Activated T-helper 1 cell treated with anti-CD3 and anti-CD28 coated beads, Interleukin-12 subunit alpha, Interleukin-12 subunit beta, Interleukin-2, Interleukin-4 antibody, amounts not matched to agents 30 ng/mL and 10 ng/mL and 1 ng/mL, durations not matched to agents 14 hours and 24 hours and 36 hours (primary cell): ENCODE data around the gene CYP2D6. TPM values are rescaled to one million over a fixed set of nuclear protein-coding genes. Genes with fewer than 3 reads are reported as not detected.
A peak's percentile ranks its signal among the peaks of the same experiment; 100 is the strongest.
"Not testable (repeated sequence)": the region's sequence is repeated elsewhere in the genome, so short reads cannot be mapped to it uniquely, and the experiment has no call there.

Experiments
- DNase-seq: peaks from one replicate; pipeline ENCODE4 v3.0.0; 2021; ENCODE audit warnings: low spot score
- H3K27ac Mint-ChIP-seq: one replicate; pipeline ENCODE4 v1.8.0; 2021; ENCODE audit warnings: mild to moderate bottlenecking, mixed read lengths
- H3K27me3 Mint-ChIP-seq: one replicate; pipeline ENCODE4 v1.8.0; 2022; ENCODE audit warnings: mild to moderate bottlenecking, moderate library complexity, mixed read lengths; ENCODE audit not compliant: insufficient read depth
- H3K36me3 Mint-ChIP-seq: one replicate; pipeline ENCODE4 v1.8.0; 2021; ENCODE audit warnings: low read depth, mixed read lengths
- H3K4me1 Mint-ChIP-seq: one replicate; pipeline ENCODE4 v1.8.0; 2021; ENCODE audit warnings: low read depth, mixed read lengths
- H3K4me3 Mint-ChIP-seq: one replicate; pipeline ENCODE4 v1.8.0; 2021; ENCODE audit warnings: mild to moderate bottlenecking, moderate library complexity, mixed read lengths
- H3K9me3 Mint-ChIP-seq: one replicate; pipeline ENCODE4 v1.8.0; 2021; ENCODE audit warnings: mixed read lengths
- intact Hi-C: fragments of 100-400 bp; cut with micrococcal nuclease; formaldehyde crosslinking; loops from one replicate; pipeline ENCODE4 v1.15.1; 2024
- total RNA-seq: library from RNA; stranded (reverse); gene quantifications from 2 replicates; pipeline ENCODE4 v1.2.3, GENCODE V29; 2022

The CYP2D6 gene
- total RNA-seq, 1 donor from 2014 or later, result 4.6 TPM

DNA sequence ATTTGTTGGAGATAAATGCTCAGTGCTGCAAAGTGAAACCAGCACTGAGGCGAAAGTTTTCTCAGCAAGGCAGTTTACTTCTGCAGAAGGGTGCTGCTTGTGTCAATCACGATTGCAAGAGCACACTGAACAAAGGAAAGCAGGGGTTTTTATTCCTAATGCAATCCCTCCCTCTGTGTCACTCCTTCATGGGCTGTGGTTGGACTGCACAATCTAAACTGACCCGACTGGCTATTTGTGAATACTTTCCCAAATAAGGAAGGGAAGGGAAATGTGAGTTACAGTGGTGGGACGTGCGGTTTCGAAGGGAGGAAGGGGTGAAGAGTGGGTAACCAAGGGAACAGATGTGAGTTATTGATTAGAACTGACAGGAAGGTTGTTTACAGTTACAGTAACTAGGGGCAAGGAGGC lies 15.2 kb downstream of the CYP2D6 start:
- Mint-ChIP-seq H3K4me1 (peaks cover 25% of the 10 kb centered on the region), H3K9me3 (peaks cover 28% of the 10 kb centered on the region)
- intact Hi-C loops, DNase-seq, H3K27ac Mint-ChIP-seq, H3K4me3 Mint-ChIP-seq, H3K27me3 Mint-ChIP-seq, H3K36me3 Mint-ChIP-seq: not testable (repeated sequence)

DNA sequence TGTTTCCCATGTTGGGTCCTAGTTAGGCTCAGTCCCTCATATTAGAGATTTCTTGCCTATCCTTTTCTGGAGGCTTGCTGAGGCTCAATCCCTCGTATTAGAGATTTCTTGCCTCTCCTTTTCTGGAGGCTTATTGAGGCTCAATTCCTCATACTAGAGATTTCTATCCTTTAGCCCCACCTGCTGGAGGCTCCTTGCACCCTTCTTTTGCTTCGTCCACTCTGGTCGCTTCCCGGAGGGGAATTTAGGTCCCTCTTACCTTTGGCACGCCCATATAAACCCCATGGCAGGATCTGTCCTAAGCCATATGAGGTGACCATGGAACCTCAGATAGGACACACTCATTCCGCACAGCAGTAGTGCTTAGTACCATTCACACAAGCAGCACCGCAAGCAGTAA lies 15.9 kb downstream of the CYP2D6 start:
- H3K27ac Mint-ChIP-seq, result no peak overlapping the region
- peaks cover 28% of the 10 kb centered on the region for H3K9me3 Mint-ChIP-seq
- peaks cover 6% of the 10 kb centered on the region for H3K36me3 Mint-ChIP-seq
- no peak for DNase-seq
- peaks cover 3% of the 10 kb centered on the region for H3K27me3 Mint-ChIP-seq
- no peak overlapping the region for H3K4me3 Mint-ChIP-seq
- intact Hi-C loops, result no loop called here
- H3K4me1 Mint-ChIP-seq, result peaks cover 18% of the 10 kb centered on the region

DNA sequence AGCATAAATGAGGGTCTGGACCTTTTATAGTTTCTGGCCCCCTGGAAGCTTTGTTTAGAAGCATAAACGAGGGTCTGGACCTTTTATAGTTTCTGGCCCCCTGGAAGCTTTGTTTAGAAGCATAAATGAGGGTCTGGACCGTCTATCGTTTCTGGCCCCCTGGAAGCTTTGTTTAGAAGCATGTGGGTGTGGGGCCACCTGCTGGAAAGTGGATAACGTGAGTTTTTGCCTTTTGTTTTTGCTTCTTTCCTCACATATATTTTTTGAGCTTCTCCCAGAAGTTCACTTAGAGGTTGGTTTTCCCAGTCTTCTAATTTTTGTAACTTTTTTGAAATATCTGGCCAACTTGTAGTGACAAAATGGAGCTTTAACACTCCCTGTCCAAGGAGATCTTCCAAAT lies 17.8 kb downstream of the CYP2D6 start:
- H3K4me1 Mint-ChIP-seq, H3K4me3 Mint-ChIP-seq, H3K27ac Mint-ChIP-seq, H3K27me3 Mint-ChIP-seq, DNase-seq, intact Hi-C loops, H3K36me3 Mint-ChIP-seq: not testable (repeated sequence)
- peaks cover 28% of the 10 kb centered on the region for H3K9me3 Mint-ChIP-seq

DNA sequence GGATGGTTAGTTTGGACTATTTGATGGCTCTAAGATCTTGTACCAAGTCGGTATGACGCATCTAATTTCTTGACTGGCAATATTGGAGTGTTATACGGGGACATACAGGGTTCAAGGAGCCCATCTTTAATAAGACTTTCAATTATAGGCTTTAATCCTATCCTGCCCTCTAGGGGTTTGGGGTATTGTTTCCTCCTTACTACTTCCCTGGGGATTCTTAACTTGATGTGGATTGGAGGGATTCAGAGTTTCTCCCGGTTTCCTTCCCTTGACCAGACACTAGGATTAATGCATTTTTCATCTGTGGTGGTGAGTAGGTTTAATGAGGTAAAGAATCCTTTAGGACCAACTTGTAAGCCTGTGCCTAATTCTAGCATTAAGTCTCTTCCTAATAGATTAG lies 18.8 kb downstream of the CYP2D6 start:
- H3K27me3 Mint-ChIP-seq, result peaks cover 4% of the 10 kb centered on the region
- intact Hi-C loops, result no loop called here
- no peak overlapping the region for H3K27ac Mint-ChIP-seq
- peaks cover 26% of the 10 kb centered on the region for H3K9me3 Mint-ChIP-seq
- no peak overlapping the region for H3K4me3 Mint-ChIP-seq
- no peak for DNase-seq
- H3K4me1 Mint-ChIP-seq, result no peaks in the 10 kb centered on the region
- H3K36me3 Mint-ChIP-seq, result peaks cover 7% of the 10 kb centered on the region

DNA sequence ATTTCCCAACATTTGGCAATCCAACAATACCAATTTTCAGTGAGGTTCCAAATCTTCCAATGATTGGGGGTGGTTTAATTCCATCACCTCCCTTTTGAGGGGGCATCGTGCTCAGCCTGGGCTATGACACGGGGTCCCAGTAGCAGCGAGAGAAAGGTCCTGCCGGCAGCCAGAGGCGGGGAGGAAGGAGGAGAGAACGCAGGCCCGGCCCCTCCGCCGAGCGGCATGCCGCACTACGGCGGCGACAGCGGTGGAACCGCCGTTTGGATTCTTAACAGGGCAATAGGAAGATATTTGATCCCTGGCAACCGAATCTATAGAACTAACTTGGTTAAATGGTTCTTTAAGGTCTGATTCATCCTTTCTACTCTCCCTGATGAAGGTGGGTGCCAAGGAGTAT lies 21.8 kb downstream of the CYP2D6 start:
- Mint-ChIP-seq H3K36me3 (peaks cover 9% of the 10 kb centered on the region), H3K4me1 (no peaks in the 10 kb centered on the region), H3K9me3 (peaks cover 19% of the 10 kb centered on the region), H3K27me3 (peaks cover 4% of the 10 kb centered on the region), H3K27ac (no peak overlapping the region), H3K4me3 (no peak overlapping the region)
- intact Hi-C loops, result no loop called here
- DNase-seq, result no peak

DNA sequence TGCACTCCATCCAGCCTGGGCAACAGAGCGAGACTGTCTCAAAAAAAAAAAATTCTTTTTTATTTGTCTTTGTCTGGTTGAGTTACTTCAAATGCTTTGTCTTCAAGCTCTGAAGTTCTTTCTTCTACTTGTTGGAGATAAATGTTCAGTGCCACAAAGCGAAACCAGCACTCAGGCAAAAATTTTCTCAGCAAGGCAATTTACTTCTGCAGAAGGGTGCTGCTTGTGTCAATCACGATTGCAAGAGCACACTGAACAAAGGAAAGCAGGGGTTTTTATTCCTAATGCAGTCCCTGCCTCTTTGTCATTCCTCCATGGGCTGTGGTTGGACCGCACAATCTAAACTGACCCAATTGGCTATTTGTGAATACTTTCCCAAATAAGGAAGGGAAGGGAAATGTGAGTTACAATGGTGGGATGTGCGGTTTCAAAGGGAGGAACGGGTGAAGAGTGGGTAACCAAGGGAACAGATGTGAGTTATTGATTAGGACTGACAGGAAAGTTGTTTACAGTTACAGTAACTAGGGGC lies 26.2 kb downstream of the CYP2D6 start:
- H3K27me3 Mint-ChIP-seq, H3K4me1 Mint-ChIP-seq, intact Hi-C loops, H3K4me3 Mint-ChIP-seq, DNase-seq, H3K27ac Mint-ChIP-seq: not testable (repeated sequence)
- H3K36me3 Mint-ChIP-seq, result peaks cover 21% of the 10 kb centered on the region
- H3K9me3 Mint-ChIP-seq, result peaks cover 37% of the 10 kb centered on the region

DNA sequence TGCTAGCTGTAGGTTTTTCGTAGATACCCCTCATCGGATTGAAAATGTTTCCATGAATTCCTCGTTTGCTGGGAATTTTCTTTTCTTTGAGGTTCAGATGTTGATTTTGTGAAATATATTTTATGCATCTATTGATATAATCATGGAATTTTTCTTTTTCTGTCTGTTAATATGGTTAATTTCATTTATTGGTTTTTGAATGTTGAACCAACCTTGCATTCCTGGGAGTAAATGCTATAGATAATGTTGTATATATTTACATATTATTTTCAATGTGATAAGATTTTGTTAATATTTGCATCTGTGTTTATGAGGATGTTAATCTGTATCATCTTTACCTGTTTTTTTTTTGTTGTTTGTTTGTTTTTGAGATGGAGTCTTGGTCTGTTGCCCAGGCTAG lies 29.4 kb downstream of the CYP2D6 start:
- Mint-ChIP-seq H3K4me1 (no peaks in the 10 kb centered on the region), H3K9me3 (peaks cover 39% of the 10 kb centered on the region), H3K27me3 (no peaks in the 10 kb centered on the region), H3K4me3 (no peak overlapping the region), H3K27ac (no peak overlapping the region), H3K36me3 (peaks cover 18% of the 10 kb centered on the region)
- intact Hi-C loops, result no loop called here
- no peak for DNase-seq

DNA sequence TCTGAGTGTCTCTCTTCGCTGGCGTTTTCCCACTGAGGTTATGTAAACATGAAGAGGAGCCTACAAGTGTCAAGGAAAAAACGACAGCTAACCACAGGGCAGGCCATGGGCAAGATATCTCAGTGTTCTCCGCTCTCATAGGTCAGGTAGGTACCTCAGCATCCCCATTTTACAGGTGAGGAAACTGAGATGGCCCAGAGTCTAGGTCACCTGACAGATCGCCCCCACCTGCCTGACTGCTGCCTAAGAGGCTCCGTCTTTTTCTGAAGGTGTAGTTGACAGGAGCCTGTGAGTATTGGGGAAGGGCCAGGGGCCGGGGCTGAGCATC lies 39.2 kb downstream of the CYP2D6 start:
- H3K27ac Mint-ChIP-seq, result peak overlapping the region; percentile 99
- peaks cover 29% of the 10 kb centered on the region for H3K4me1 Mint-ChIP-seq

DNA sequence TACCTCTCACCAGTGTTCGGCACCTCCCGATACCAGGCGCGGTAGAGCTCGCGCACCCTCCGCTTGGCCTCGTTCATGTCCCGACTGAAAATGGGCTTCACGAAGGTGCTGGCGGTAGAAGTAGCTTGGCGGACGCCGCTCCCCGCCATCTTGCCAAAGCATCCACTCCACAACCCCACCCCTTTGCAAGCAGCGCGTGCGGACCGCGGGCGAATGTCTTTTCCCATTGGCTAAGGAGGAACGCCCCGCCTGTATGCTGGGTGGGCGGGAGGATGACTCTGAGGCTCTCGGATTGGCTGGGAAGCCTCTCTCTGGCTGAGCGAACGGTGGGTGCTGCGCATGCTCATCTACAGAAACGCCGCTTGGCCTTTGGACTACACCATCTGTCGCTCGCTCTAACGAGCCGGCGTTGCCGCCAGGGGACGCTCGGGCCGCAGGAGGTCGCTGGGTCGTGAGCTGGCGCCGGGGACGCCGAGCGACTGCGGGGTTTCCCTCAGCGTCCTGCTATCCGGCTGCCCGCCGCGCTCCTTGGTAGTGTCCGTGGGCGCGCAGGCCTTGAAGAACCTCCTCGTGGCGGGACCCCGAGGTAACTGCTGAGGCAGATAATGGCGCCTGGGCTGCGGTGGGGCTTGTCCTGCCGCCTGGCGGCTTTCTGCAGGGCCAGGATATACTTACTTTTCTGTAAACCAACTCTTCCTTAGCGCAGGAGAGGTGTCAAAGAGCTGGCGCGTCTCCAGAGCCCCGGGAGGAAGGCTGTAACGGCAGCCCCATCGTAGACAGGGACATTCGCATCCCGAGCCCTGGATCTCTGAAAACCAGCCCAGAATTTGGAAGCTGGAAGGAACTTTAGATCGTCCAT lies 39.8 kb downstream of the CYP2D6 start, which contains the start of gene NDUFA6:
NDUFA6 (minus strand) TSS at position 177 of the 859 bp plus-strand sequence; CDS start at position 149, 28 bp downstream.
- DNase-seq, result peak; percentile 99
- peaks cover 29% of the 10 kb centered on the region for H3K4me1 Mint-ChIP-seq
- H3K9me3 Mint-ChIP-seq, result no peaks in the 10 kb centered on the region
- no peaks in the 10 kb centered on the region for H3K27me3 Mint-ChIP-seq
- intact Hi-C loops, result loop anchor here (1.0 to 10.0 kb wide), 14 partner anchors 11 to 524 kb away; partner anchors contain the start of genes MEI1, NAGA and WBP2NL
- H3K36me3 Mint-ChIP-seq, result peaks cover 33% of the 10 kb centered on the region
- H3K4me3 Mint-ChIP-seq, result peak within 1 kb of the TSS; percentile 98
- peak within 1 kb of the TSS; percentile 99 for H3K27ac Mint-ChIP-seq

More for the DNA sequence above, 39.2 kb downstream of the CYP2D6 start:
- Mint-ChIP-seq H3K9me3 (no peaks in the 10 kb centered on the region), H3K36me3 (peaks cover 29% of the 10 kb centered on the region), H3K4me3 (peak overlapping the region; percentile 98), H3K27me3 (no peaks in the 10 kb centered on the region)
- no peak for DNase-seq
- intact Hi-C loops, result loop anchor here (1.0 to 10.0 kb wide), 8 partner anchors 29 to 394 kb away; partner anchors contain the start of gene MEI1

DNA sequence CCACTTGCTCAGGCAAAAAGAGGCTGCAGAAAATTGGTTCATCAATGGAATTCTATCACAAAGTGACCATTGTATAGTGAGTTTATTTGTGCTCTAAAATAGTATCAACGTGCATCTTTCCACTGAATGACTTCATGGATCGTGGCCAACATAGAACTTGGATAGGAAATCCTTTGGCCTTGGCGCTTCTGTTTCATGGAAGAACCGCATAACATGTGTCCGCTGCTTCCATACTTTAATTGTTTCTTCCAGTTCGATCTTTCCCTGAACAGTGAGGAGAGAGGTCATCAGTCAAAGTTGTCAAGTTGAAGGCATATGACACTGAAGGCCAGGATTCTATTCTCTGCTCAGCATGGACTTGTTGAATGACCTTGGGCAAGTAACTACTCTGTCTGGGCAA lies 44.6 kb downstream of the CYP2D6 start:
- H3K27ac Mint-ChIP-seq, result no peak overlapping the region
- no peaks in the 10 kb centered on the region for H3K27me3 Mint-ChIP-seq
- H3K9me3 Mint-ChIP-seq, result no peaks in the 10 kb centered on the region
- peaks cover 23% of the 10 kb centered on the region for H3K4me1 Mint-ChIP-seq
- H3K36me3 Mint-ChIP-seq, result peaks cover 48% of the 10 kb centered on the region
- DNase-seq, result no peak
- intact Hi-C loops, result no loop called here
- H3K4me3 Mint-ChIP-seq, result no peak overlapping the region

DNA sequence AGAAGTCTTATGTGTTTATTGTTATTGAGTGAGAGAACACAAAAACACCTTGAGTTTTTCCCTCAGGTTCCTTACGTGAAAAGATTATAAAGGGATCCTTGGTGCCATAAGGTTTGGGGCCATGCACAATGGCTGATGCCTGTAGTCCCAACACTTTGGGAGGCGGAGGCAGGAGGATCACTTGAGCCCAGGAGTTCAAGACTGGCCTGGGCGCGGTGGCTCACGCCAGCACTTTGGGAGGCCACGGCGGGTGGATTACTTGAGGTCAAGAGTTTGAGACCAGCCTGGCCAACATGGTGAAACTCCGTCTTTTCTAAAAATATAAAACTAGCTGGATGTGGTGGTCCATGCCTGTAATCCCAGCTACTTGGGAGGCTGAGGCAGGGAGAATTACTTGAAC lies 45.7 kb downstream of the CYP2D6 start:
- H3K27ac Mint-ChIP-seq, result no peak overlapping the region
- intact Hi-C loops, result no loop called here

DNA sequence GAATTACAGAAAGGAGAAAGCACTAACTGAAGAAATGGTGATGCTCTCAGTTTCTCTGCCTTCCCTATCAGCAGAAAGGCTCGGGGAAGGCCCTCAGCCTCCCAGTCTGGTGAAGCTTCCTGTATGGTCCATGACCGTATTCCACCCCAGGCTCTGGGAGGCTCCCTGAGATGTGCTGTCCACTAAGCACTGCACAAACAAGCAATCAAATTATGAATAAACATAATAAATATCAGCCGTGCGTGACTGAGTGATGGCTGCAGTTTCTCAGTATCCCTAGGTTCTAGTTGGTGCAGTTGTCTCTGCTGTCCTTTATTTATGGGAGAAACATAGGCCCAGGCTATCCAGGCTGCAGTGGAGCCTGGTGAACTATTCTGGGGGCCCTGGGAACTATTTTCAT lies 47.5 kb downstream of the CYP2D6 start:
- Mint-ChIP-seq H3K36me3 (peaks cover 31% of the 10 kb centered on the region), H3K4me1 (peaks cover 28% of the 10 kb centered on the region), H3K27me3 (no peaks in the 10 kb centered on the region), H3K4me3 (no peak overlapping the region), H3K9me3 (no peaks in the 10 kb centered on the region), H3K27ac (no peak overlapping the region)
- DNase-seq, result no peak
- intact Hi-C loops, result no loop called here

More for the DNA sequence above, 45.7 kb downstream of the CYP2D6 start:
- Mint-ChIP-seq H3K9me3 (no peaks in the 10 kb centered on the region), H3K4me1 (peaks cover 31% of the 10 kb centered on the region), H3K36me3 (peaks cover 44% of the 10 kb centered on the region), H3K4me3 (no peak overlapping the region), H3K27me3 (no peaks in the 10 kb centered on the region)
- no peak for DNase-seq

DNA sequence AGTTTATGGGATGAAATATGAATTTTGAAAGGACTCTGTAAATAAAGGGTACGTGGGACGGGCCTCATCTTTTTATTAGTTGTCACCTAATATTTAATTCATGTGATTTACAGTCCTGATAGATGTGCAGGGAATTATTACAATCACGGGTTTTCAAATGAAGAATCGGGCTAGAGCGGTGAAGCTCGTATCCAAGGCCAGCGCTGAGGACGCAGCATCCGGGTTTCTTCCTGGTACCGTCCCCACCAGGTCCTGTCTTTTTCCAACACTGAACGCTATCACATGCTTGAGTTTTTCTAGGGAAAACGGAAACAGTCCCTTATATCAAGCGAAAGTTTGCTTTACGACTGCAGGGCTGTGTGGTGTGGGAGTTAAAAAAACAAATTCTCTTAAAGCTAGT lies 50.3 kb downstream of the CYP2D6 start:
- Mint-ChIP-seq H3K9me3 (no peaks in the 10 kb centered on the region), H3K4me3 (peak overlapping the region; percentile 89), H3K4me1 (peaks cover 28% of the 10 kb centered on the region), H3K27ac (peak overlapping the region; percentile 92), H3K36me3 (peaks cover 19% of the 10 kb centered on the region), H3K27me3 (no peaks in the 10 kb centered on the region)
- no peak for DNase-seq
- intact Hi-C loops, result loop anchor here (1.0 kb wide), 3 partner anchors 10 to 299 kb away; partner anchors contain the start of genes NDUFA6 and WBP2NL
